K562 (cell line): ENCODE measurements around the gene GNAZ.

ENCODE experiments used
- EZH2 ChIP-seq: IDR thresholded peaks from 2 replicates; pipeline ENCODE4 v1.6.1; 2012; ENCODE audit warnings: low read depth, mild to moderate bottlenecking, inconsistent platforms, low read length, borderline replicate concordance
- JUN ChIP-seq, 2 experiments: sonication (generic) in 1 of 2; formaldehyde crosslinking in 1 of 2; IDR thresholded peaks; 2 replicates each; pipeline versions ENCODE4 v1.6.1 to v1.8.0; 2012 to 2022; ENCODE audit warnings: borderline replicate concordance in 2 of 2, mild to moderate bottlenecking in 2 of 2, improper control_type of control experiment in 1 of 2, low read depth in 1 of 2, low read length in 1 of 2, missing genetic modification reagents in 1 of 2
- JUND ChIP-seq, 2 experiments: IDR thresholded peaks; 2 replicates in 1 of 2; 3 replicates in 1 of 2; pipeline ENCODE4 v1.6.1; 2011; ENCODE audit warnings: borderline replicate concordance in 2 of 2, low read depth in 2 of 2, low read length in 2 of 2, improper control_type of control experiment in 1 of 2, missing biosample characterization in 1 of 2, missing genetic modification characterization in 1 of 2, missing genetic modification reagents in 1 of 2
- MTF1 ChIP-seq: fragments of 250-450 bp; sonication (Bioruptor Pico); IDR thresholded peaks from 2 replicates; pipeline ENCODE4 v1.9.0; 2021; ENCODE audit warnings: moderate library complexity, mild to moderate bottlenecking, inconsistent platforms, borderline replicate concordance
- MYC ChIP-seq, 2 experiments: fragments of 250-450 bp in 1 of 2; sonication (Bioruptor Pico) in 1 of 2; IDR thresholded peaks; 2 replicates each; pipeline versions ENCODE4 v1.5.1 to v1.6.1; 2012 to 2021; ENCODE audit warnings: low read depth in 2 of 2, borderline replicate concordance in 1 of 2, improper control_type of control experiment in 1 of 2, low read length in 1 of 2, mild to moderate bottlenecking in 1 of 2, moderate library complexity in 1 of 2
- NR1H2 ChIP-seq: sonication (generic); formaldehyde crosslinking; IDR thresholded peaks from 2 replicates; pipeline ENCODE4 v1.4.0; 2020; ENCODE audit warnings: mild to moderate bottlenecking, missing genetic modification reagents
- PHB2 ChIP-seq: fragments of 450-650 bp; IDR thresholded peaks from 2 replicates; pipeline ENCODE4 v1.6.1; 2017; ENCODE audit warnings: low read depth
- POU5F1 ChIP-seq: fragments of 150-350 bp; IDR thresholded peaks from 2 replicates; pipeline ENCODE4 v1.6.1; 2014; ENCODE audit warnings: borderline replicate concordance, low read length, low read depth, mild to moderate bottlenecking; ENCODE audit not compliant: partially characterized antibody
- RBM39 ChIP-seq: fragments of 200-400 bp; formaldehyde crosslinking; optimal IDR thresholded peaks from 2 replicates; pipeline ENCODE3; 2018; ENCODE audit warnings: low read depth, low read length
- ZNF174 ChIP-seq: fragments of 250-450 bp; sonication (Bioruptor Pico); IDR thresholded peaks from 2 replicates; pipeline ENCODE4 v1.4.0; 2020; ENCODE audit warnings: mild to moderate bottlenecking
- ZSCAN29 ChIP-seq: fragments of 450-650 bp; IDR thresholded peaks from 2 replicates; pipeline ENCODE4 v1.6.1; 2017
- TF ChIP-seq, protein P1 (sequence below), 3 experiments: IDR thresholded peaks in 2 of 3; conservative IDR thresholded peaks in 1 of 3; 2 replicates each; pipeline ENCODE4 v1.5.1; 2011 to 2012; ENCODE audit warnings: low read length in 3 of 3, mild to moderate bottlenecking in 3 of 3, control low read depth in 2 of 3, improper control_type of control experiment in 1 of 3, inconsistent platforms in 1 of 3, low read depth in 1 of 3, mixed read lengths in 1 of 3, moderate library complexity in 1 of 3; ENCODE audit not compliant: insufficient read depth in 2 of 3
- TF ChIP-seq, protein P2 (sequence below): fragments of 450-650 bp; formaldehyde crosslinking; IDR thresholded peaks from 2 replicates; pipeline ENCODE4 v1.4.0; 2020; ENCODE audit warnings: mild to moderate bottlenecking, moderate library complexity
- TF ChIP-seq, protein P3 (sequence below), 2 experiments: fragments of 450-650 bp; IDR thresholded peaks; 2 replicates each; pipeline ENCODE4 v1.6.1; 2016

DNA sequence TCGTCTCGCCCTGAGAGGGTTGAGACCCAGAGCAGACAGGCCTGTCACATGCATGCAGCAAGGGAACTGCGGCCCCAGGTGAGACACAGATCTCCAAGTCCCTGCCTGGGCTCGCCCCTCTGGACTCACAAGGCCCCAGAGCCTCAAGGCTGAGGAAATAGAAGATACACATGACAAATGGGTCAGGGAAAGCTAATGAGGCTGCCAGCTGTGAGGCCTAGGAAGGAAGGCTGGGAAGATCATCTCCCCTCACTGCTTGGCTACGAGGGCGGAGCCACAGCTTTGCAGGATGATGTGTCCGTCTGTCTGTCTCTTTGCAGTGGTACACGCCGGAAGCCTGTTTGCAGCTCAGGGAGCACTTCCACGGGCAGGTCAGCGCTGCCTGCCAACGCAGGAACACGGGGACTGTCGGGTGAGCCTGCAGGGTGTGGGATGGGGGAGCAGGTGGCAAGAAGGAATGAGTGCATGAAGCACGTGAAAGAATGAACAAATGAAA lies 79.5 kb downstream of the GNAZ start:
- no peak for TF ChIP-seq MYC (IDR thresholded peaks at IDR 0.05; ENCODE audit: low read depth, low read length)
- no peak for TF ChIP-seq MYC (CRISPR knock-in tag; IDR thresholded peaks at IDR 0.05; ENCODE audit: borderline replicate concordance, low read depth)
- no peak for TF ChIP-seq JUN (IDR thresholded peaks at IDR 0.05; ENCODE audit: borderline replicate concordance, low read depth, low read length)
- no peak for TF ChIP-seq JUN (CRISPR knock-in tag; IDR thresholded peaks at IDR 0.05; ENCODE audit: borderline replicate concordance)
- no peak for TF ChIP-seq PHB2
- TF ChIP-seq, protein P1, sequence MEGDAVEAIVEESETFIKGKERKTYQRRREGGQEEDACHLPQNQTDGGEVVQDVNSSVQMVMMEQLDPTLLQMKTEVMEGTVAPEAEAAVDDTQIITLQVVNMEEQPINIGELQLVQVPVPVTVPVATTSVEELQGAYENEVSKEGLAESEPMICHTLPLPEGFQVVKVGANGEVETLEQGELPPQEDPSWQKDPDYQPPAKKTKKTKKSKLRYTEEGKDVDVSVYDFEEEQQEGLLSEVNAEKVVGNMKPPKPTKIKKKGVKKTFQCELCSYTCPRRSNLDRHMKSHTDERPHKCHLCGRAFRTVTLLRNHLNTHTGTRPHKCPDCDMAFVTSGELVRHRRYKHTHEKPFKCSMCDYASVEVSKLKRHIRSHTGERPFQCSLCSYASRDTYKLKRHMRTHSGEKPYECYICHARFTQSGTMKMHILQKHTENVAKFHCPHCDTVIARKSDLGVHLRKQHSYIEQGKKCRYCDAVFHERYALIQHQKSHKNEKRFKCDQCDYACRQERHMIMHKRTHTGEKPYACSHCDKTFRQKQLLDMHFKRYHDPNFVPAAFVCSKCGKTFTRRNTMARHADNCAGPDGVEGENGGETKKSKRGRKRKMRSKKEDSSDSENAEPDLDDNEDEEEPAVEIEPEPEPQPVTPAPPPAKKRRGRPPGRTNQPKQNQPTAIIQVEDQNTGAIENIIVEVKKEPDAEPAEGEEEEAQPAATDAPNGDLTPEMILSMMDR (IDR thresholded peaks at IDR 0.05 in 2 of 3, conservative IDR thresholded peaks at IDR 0.05 in 1 of 3; ENCODE audit: insufficient read depth in 2 of 3, low read depth in 1 of 3, low read length in 3 of 3): no peak
- TF ChIP-seq MTF1 (CRISPR knock-in tag): no peak
- TF ChIP-seq POU5F1: no peak
- TF ChIP-seq ZNF174 (CRISPR knock-in tag): no peak
- TF ChIP-seq NR1H2 (CRISPR knock-in tag): no peak
- TF ChIP-seq, protein P2, sequence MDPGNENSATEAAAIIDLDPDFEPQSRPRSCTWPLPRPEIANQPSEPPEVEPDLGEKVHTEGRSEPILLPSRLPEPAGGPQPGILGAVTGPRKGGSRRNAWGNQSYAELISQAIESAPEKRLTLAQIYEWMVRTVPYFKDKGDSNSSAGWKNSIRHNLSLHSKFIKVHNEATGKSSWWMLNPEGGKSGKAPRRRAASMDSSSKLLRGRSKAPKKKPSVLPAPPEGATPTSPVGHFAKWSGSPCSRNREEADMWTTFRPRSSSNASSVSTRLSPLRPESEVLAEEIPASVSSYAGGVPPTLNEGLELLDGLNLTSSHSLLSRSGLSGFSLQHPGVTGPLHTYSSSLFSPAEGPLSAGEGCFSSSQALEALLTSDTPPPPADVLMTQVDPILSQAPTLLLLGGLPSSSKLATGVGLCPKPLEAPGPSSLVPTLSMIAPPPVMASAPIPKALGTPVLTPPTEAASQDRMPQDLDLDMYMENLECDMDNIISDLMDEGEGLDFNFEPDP (CRISPR knock-in tag): no peak
- no peak for TF ChIP-seq RBM39
- TF ChIP-seq, protein P3, sequence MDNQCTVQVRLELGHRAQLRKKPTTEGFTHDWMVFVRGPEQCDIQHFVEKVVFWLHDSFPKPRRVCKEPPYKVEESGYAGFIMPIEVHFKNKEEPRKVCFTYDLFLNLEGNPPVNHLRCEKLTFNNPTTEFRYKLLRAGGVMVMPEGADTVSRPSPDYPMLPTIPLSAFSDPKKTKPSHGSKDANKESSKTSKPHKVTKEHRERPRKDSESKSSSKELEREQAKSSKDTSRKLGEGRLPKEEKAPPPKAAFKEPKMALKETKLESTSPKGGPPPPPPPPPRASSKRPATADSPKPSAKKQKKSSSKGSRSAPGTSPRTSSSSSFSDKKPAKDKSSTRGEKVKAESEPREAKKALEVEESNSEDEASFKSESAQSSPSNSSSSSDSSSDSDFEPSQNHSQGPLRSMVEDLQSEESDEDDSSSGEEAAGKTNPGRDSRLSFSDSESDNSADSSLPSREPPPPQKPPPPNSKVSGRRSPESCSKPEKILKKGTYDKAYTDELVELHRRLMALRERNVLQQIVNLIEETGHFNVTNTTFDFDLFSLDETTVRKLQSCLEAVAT (IDR thresholded peaks at IDR 0.05): no peak
- TF ChIP-seq ZSCAN29: no peak
- no peak for TF ChIP-seq EZH2
- no peak for TF ChIP-seq JUND (IDR thresholded peaks at IDR 0.05; ENCODE audit: borderline replicate concordance, low read depth, low read length)
- TF ChIP-seq JUND (tag; IDR thresholded peaks at IDR 0.05; ENCODE audit: borderline replicate concordance, low read depth, low read length): no peak
